Right atrium auricular region (tissue), 2 donors: Measurements from ENCODE around the gene KIF5C. TPM values are rescaled to one million over a fixed set of nuclear protein-coding genes. Genes with fewer than 3 reads are reported as not detected.

Experiments used
- DNase-seq: peaks from one replicate; pipeline ENCODE4 v3.0.0-alpha.2; 2019; ENCODE audit warnings: low spot score
- H3K27ac ChIP-seq, 2 donors: fragments of 200-600 bp; sonication (generic); 1 replicate in 1 of 2; 2 replicates in 1 of 2; pipeline ENCODE4 v1.5.1; 2016 to 2019
- H3K27me3 ChIP-seq, 2 donors: fragments of 200-600 bp; sonication (generic); one replicate each; pipeline versions ENCODE4 v1.5.1 to v1.6.0; 2017 to 2019
- H3K36me3 ChIP-seq: fragments of 200-600 bp; sonication (generic); one replicate; pipeline ENCODE4 v1.5.1; 2016
- H3K4me1 ChIP-seq, 2 donors: fragments of 200-600 bp; sonication (generic); one replicate each; pipeline versions ENCODE4 v1.5.1 to v1.6.0; 2017 to 2019
- H3K4me3 ChIP-seq, 2 donors: fragments of 200-600 bp; sonication (generic); 1 replicate in 1 of 2; 2 replicates in 1 of 2; pipeline ENCODE4 v1.5.1; 2017 to 2019; ENCODE audit warnings: mild to moderate bottlenecking in 1 of 2, moderate library complexity in 1 of 2
- H3K9me3 ChIP-seq, 2 donors: fragments of 200-600 bp; sonication (generic); one replicate each; pipeline ENCODE4 v1.5.1; 2019
- total RNA-seq, 2 donors: library from RNA; depleted of rRNA; stranded (reverse); fragments of >200 nt; gene quantifications; one replicate each; pipeline ENCODE4 v1.1.0, GENCODE V29; 2016
- TF ChIP-seq, protein P1 (sequence below), 2 donors: fragments of 200-600 bp; sonication (generic); IDR thresholded peaks; one replicate each; pipeline ENCODE4 v1.5.1; 2019; ENCODE audit warnings: antibody characterized with exemption in 2 of 2

Gene KIF5C
- total RNA-seq, 2 donors from 2014 or later = 1.6 to 2.2 TPM

DNA sequence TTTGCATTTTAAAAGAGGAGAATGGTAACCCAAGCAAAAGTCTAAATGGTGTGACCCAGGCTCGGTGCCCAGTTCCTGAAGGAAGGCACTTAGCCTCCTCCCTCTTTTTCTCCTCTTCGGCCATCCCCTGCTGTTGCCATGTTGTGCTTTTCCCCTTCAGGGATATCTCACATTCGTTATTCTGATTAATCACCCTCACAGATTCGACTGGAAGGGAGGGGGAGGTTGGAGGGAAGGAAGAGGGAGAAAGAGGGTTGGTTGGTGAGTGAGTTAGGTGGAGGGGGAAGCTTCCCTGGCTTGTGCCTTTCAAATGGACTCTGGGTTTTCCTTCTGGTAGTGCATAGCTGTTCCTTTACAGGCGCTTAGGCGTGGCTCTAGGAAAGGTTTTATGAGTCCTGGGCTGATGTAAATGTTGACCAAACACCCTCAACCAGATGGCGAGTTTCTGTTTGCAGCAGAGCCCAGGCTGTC lies 124.5 kb downstream of the KIF5C start:
- H3K36me3 ChIP-seq = no peaks in the 10 kb centered on the region
- no peak overlapping the region for H3K27ac ChIP-seq
- peaks cover 0 to 4% of the 10 kb centered on the region in 2 donors for H3K4me1 ChIP-seq
- no peak overlapping the region for H3K4me3 ChIP-seq
- DNase-seq = no peak
- H3K9me3 ChIP-seq = no peaks in the 10 kb centered on the region
- TF ChIP-seq, protein P1, sequence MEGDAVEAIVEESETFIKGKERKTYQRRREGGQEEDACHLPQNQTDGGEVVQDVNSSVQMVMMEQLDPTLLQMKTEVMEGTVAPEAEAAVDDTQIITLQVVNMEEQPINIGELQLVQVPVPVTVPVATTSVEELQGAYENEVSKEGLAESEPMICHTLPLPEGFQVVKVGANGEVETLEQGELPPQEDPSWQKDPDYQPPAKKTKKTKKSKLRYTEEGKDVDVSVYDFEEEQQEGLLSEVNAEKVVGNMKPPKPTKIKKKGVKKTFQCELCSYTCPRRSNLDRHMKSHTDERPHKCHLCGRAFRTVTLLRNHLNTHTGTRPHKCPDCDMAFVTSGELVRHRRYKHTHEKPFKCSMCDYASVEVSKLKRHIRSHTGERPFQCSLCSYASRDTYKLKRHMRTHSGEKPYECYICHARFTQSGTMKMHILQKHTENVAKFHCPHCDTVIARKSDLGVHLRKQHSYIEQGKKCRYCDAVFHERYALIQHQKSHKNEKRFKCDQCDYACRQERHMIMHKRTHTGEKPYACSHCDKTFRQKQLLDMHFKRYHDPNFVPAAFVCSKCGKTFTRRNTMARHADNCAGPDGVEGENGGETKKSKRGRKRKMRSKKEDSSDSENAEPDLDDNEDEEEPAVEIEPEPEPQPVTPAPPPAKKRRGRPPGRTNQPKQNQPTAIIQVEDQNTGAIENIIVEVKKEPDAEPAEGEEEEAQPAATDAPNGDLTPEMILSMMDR (IDR thresholded peaks at IDR 0.05) = no peak
- H3K27me3 ChIP-seq = no peaks in the 10 kb centered on the region

DNA sequence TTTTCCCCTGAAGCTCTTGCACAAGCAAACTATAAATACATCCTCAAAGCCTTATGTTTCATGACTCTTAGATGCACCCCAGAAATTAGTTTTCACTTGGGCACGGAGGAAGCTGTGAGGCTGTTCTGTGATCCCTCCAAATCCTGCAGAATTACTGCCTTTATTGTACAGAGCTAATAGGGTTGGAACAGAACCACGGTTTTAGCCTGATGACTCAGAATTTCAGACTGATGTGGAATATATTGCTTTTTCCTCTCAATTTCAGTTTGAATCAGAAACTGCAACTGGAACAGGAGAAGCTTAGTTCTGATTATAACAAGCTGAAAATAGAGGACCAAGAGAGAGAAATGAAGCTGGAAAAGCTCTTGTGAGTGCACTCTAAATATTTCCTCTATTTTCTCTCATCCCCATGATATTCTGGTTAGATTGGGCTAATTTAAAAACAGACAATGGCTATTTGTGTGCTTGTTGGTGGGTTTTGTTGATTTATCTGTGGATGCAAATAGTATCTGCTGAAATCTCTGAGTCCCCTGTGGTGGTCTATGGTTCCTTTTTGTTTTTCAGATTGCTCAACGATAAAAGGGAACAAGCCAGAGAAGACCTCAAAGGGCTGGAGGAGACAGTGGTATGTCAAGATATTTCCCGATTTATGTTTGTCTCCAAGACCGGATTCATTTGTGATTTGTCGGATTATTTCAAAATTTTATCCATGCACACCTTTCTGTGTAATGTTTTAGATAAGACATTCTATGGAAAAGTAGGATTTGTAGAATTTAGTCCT lies 125.3 kb downstream of the KIF5C start:
- Histone ChIP-seq H3K4me3 (no peak overlapping the region), H3K27me3 (no peaks in the 10 kb centered on the region), H3K4me1 (peaks cover 0 to 4% of the 10 kb centered on the region in 2 donors), H3K9me3 (no peaks in the 10 kb centered on the region), H3K27ac (no peak overlapping the region), H3K36me3 (no peaks in the 10 kb centered on the region)
- TF ChIP-seq, protein P1 (IDR thresholded peaks at IDR 0.05) = no peak
- DNase-seq = no peak

DNA sequence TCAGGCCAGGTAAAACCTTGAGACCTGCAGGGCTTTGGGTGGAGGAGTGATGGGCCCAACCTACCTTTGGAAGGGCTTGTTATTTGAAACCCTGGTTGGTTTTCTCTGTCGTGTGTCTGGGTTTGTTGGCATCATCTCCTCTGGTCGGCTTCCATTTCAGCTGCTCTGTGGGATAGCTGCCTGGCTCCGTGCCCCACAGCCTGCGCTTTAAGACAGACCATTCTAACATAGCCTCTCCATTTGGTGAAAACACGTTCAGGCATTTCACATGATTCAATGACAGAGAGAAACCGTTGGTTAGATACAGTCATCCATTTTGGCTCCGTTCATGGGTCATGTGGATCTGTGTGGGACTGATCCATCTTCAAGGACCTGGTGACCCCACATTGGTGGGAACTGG lies 126.5 kb downstream of the KIF5C start:
- Histone ChIP-seq H3K27me3 (no peaks in the 10 kb centered on the region), H3K4me1 (peaks cover 0 to 4% of the 10 kb centered on the region in 2 donors), H3K4me3 (no peak overlapping the region), H3K36me3 (no peaks in the 10 kb centered on the region), H3K27ac (no peak overlapping the region), H3K9me3 (no peaks in the 10 kb centered on the region)
- no peak for DNase-seq
- TF ChIP-seq, protein P1 (IDR thresholded peaks at IDR 0.05) = no peak

DNA sequence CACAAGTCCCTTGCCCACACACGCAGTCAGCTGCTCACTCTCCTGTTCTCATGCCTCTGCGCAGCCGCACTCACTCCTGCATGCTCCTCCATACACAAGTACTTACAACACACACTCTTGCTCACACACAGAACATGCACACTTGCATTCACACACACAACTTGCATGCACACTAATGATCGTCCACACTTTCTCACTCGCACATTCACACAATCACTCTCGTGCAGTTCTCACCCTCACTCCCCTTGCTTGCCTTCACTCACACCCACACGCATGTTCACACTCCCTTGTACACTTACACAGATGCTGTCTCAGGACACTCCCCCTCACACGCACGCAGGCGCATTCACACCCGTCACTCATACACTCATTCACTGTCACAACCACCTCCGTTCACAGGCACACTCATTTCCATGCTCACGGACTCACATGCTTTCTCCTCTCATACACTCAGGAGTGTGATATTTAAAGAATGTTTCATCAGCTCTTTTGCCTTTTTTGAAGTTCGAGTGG lies 127.4 kb downstream of the KIF5C start:
- DNase-seq = no peak
- H3K36me3 ChIP-seq = no peaks in the 10 kb centered on the region
- H3K27me3 ChIP-seq = no peaks in the 10 kb centered on the region
- no peak overlapping the region for H3K4me3 ChIP-seq
- H3K4me1 ChIP-seq = peaks cover 0 to 4% of the 10 kb centered on the region in 2 donors
- no peak overlapping the region for H3K27ac ChIP-seq
- no peaks in the 10 kb centered on the region for H3K9me3 ChIP-seq
- TF ChIP-seq, protein P1 (IDR thresholded peaks at IDR 0.05) = no peak

DNA sequence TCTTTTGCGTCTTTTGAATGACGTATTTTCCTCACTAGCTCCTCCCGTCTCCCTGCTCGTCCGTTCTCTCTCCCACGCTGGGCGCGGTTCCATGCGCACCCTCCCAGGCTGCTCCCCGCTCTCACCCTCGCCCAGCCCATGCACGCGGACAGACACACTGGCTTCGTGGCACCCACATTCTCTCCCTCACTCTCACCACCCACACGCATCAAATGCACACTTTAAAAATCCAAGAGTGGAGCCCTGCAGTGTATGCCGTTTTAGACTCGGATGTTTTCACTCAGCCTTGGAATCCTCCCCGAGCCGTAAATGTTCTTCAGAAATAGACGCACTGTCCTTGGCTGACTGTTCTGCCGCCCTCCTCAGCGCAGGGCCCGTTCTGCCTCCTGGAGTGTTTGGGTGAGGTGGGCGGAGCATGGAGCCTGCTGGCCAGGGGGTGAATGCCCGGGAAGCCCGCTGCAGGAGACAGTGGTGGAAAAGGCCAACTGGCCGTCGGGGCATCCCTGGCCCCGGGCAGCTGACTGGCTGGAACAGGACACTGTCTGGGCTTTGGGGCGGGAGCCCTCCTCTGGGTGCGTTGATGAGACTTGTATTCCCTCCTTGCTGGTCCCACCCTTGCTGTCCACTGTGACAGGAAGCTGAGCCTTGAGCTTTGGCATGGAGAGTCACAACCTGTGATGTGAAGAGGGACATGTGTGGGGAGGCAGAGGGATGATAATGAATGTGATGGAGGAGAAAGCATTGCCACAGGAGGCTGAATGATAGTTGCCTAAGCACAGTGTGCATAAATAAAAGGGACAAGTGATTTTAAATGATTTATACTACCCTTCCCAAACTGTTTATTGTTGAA lies 128.1 kb downstream of the KIF5C start:
- no peak overlapping the region for H3K27ac ChIP-seq
- DNase-seq = no peak
- no peak overlapping the region for H3K4me3 ChIP-seq
- TF ChIP-seq, protein P1 (IDR thresholded peaks at IDR 0.05) = no peak
- H3K36me3 ChIP-seq = no peaks in the 10 kb centered on the region
- peaks cover 0 to under 1% of the 10 kb centered on the region in 2 donors for H3K4me1 ChIP-seq
- H3K9me3 ChIP-seq = no peaks in the 10 kb centered on the region
- H3K27me3 ChIP-seq = no peaks in the 10 kb centered on the region
